H9 (cell line): Measurements from ENCODE around the gene DNAJC25. TPM values are rescaled to one million over a fixed set of nuclear protein-coding genes. Genes with fewer than 3 reads are reported as not detected.
"Not testable (repeated sequence)": the region's sequence is repeated elsewhere in the genome, so short reads cannot be mapped to it uniquely, and the experiment has no call there.

Source experiments
- DNase-seq: peaks from one replicate; pipeline ENCODE4 v3.0.0-alpha.2; 2017
- H2AFZ ChIP-seq: one replicate; pipeline ENCODE4 v1.6.1; 2013; ENCODE audit warnings: mild to moderate bottlenecking, low read length, control low read depth, moderate library complexity
- H2AK5ac ChIP-seq: 2 replicates; pipeline ENCODE4 v1.6.1; 2013; ENCODE audit warnings: low read length, control low read depth, mixed read lengths; ENCODE audit not compliant: insufficient read length
- H2BK120ac ChIP-seq: one replicate; pipeline ENCODE4 v1.6.1; 2013; ENCODE audit warnings: low read depth, mild to moderate bottlenecking, low read length, control low read depth, inconsistent platforms; ENCODE audit not compliant: poor library complexity, severe bottlenecking
- H2BK12ac ChIP-seq: 2 replicates; pipeline ENCODE4 v1.6.1; 2013; ENCODE audit warnings: low read length, control low read depth, mixed read lengths, low read depth; ENCODE audit not compliant: insufficient read length
- H2BK15ac ChIP-seq: 2 replicates; pipeline ENCODE4 v1.6.1; 2013; ENCODE audit warnings: low read depth, low read length, control low read depth
- H2BK20ac ChIP-seq: one replicate; pipeline ENCODE4 v1.6.1; 2013; ENCODE audit warnings: low read depth, mild to moderate bottlenecking, low read length, control low read depth, inconsistent platforms; ENCODE audit not compliant: poor library complexity, severe bottlenecking
- H2BK5ac ChIP-seq: 2 replicates; pipeline ENCODE4 v1.6.1; 2013; ENCODE audit warnings: low read length, control low read depth, mixed read lengths; ENCODE audit not compliant: insufficient read length
- H3K14ac ChIP-seq: 2 replicates; pipeline ENCODE4 v1.6.1; 2013; ENCODE audit warnings: low read length, control low read depth; ENCODE audit not compliant: insufficient read depth
- H3K18ac ChIP-seq: 2 replicates; pipeline ENCODE4 v1.6.1; 2013; ENCODE audit warnings: low read depth, mild to moderate bottlenecking, mixed read lengths, low read length, control low read depth; ENCODE audit not compliant: insufficient read length
- H3K23ac ChIP-seq: 2 replicates; pipeline ENCODE4 v1.6.1; 2013; ENCODE audit warnings: low read length, control low read depth, mixed read lengths, low read depth; ENCODE audit not compliant: insufficient read length
- H3K23me2 ChIP-seq: 2 replicates; pipeline ENCODE4 v1.6.1; 2013; ENCODE audit warnings: low read depth, mild to moderate bottlenecking, mixed read lengths, low read length, control low read depth; ENCODE audit not compliant: insufficient read length, poor library complexity, severe bottlenecking
- H3K27ac ChIP-seq: 2 replicates; pipeline ENCODE4 v1.5.1; 2013; ENCODE audit warnings: low read length, control low read depth, mixed read lengths, low read depth; ENCODE audit not compliant: insufficient read length
- H3K27me3 ChIP-seq: 2 replicates; pipeline ENCODE4 v1.6.1; 2013; ENCODE audit warnings: low read length, control low read depth, inconsistent platforms; ENCODE audit not compliant: insufficient read depth
- H3K4ac ChIP-seq: 2 replicates; pipeline ENCODE4 v1.6.1; 2013; ENCODE audit warnings: low read depth, mild to moderate bottlenecking, control low read depth, inconsistent platforms, low read length, moderate library complexity
- H3K4me1 ChIP-seq: 2 replicates; pipeline ENCODE4 v1.6.1; 2013; ENCODE audit warnings: low read length, control low read depth, inconsistent platforms; ENCODE audit not compliant: insufficient read depth
- H3K4me2 ChIP-seq: 2 replicates; pipeline ENCODE4 v1.6.1; 2013; ENCODE audit warnings: low read length, control low read depth, mixed read lengths; ENCODE audit not compliant: insufficient read length, insufficient read depth
- H3K56ac ChIP-seq: 2 replicates; pipeline ENCODE4 v1.6.1; 2013; ENCODE audit warnings: low read depth, mild to moderate bottlenecking, mixed read lengths, low read length, control low read depth; ENCODE audit not compliant: insufficient read length
- H3K79me1 ChIP-seq: 2 replicates; pipeline ENCODE4 v1.6.1; 2013; ENCODE audit warnings: low read depth, mild to moderate bottlenecking, moderate library complexity, low read length, control low read depth, inconsistent platforms; ENCODE audit not compliant: insufficient read depth, poor library complexity, severe bottlenecking
- H3K79me2 ChIP-seq: 2 replicates; pipeline ENCODE4 v1.6.1; 2013; ENCODE audit warnings: low read length, control low read depth, inconsistent platforms; ENCODE audit not compliant: insufficient read depth
- H3K9ac ChIP-seq: 2 replicates; pipeline ENCODE4 v1.6.1; 2013; ENCODE audit warnings: low read length, control low read depth, mixed read lengths; ENCODE audit not compliant: insufficient read length; ENCODE audit errors: extremely low read depth
- H3K9me3 ChIP-seq: one replicate; pipeline ENCODE4 v1.6.1; 2013; ENCODE audit warnings: low read depth, low read length, inconsistent platforms; ENCODE audit not compliant: control insufficient read depth
- H3T11ph ChIP-seq: one replicate; pipeline ENCODE4 v1.6.1; 2013; ENCODE audit warnings: mild to moderate bottlenecking, low read length, control low read depth, inconsistent platforms
- H4K20me1 ChIP-seq: one replicate; pipeline ENCODE4 v1.6.1; 2013; ENCODE audit not compliant: control insufficient read depth, insufficient read length, insufficient read depth
- H4K5ac ChIP-seq: 2 replicates; pipeline ENCODE4 v1.6.1; 2013; ENCODE audit warnings: low read depth, mild to moderate bottlenecking, mixed read lengths, low read length, control low read depth; ENCODE audit not compliant: insufficient read length
- H4K8ac ChIP-seq: replicated peaks from 2 replicates; pipeline ENCODE4 v1.6.1; 2013; ENCODE audit warnings: low read length, control low read depth, mixed read lengths, low read depth; ENCODE audit not compliant: insufficient read length
- H4K91ac ChIP-seq: 2 replicates; pipeline ENCODE4 v1.6.1; 2013; ENCODE audit warnings: low read depth, mild to moderate bottlenecking, moderate library complexity, mixed read lengths, low read length, control low read depth; ENCODE audit not compliant: insufficient read length
- H3K27ac Mint-ChIP-seq, 3 experiments: 2 replicates in 2 of 3; 3 replicates in 1 of 3; pipeline ENCODE4 v1.8.0; 2020 to 2021; ENCODE audit warnings: mixed read lengths in 3 of 3, mild to moderate bottlenecking in 1 of 3, moderate library complexity in 1 of 3
- H3K27me3 Mint-ChIP-seq: 2 replicates; pipeline ENCODE4 v1.8.0; 2021; ENCODE audit warnings: low read depth, mild to moderate bottlenecking, moderate library complexity, mixed read lengths
- H3K36me3 Mint-ChIP-seq, 3 experiments: 2 replicates in 2 of 3; 3 replicates in 1 of 3; pipeline ENCODE4 v1.8.0; 2020 to 2021; ENCODE audit warnings: low read depth in 3 of 3, mixed read lengths in 3 of 3; ENCODE audit not compliant: insufficient read depth in 1 of 3
- H3K4me1 Mint-ChIP-seq, 2 experiments: 2 replicates each; pipeline ENCODE4 v1.8.0; 2020; ENCODE audit warnings: mixed read lengths in 2 of 2
- H3K4me3 Mint-ChIP-seq, 2 experiments: 2 replicates in 1 of 2; 3 replicates in 1 of 2; pipeline ENCODE4 v1.8.0; 2020 to 2021; ENCODE audit warnings: mild to moderate bottlenecking in 2 of 2, mixed read lengths in 2 of 2, moderate library complexity in 1 of 2
- H3K9me3 Mint-ChIP-seq, 2 experiments: 2 replicates in 1 of 2; 3 replicates in 1 of 2; pipeline ENCODE4 v1.8.0; 2020; ENCODE audit warnings: mild to moderate bottlenecking in 2 of 2, mixed read lengths in 2 of 2, moderate library complexity in 1 of 2
- CTCF ChIP-seq: fragments of 200-600 bp; sonication (generic); conservative IDR thresholded peaks from 3 replicates; pipeline ENCODE4 v1.8.0; 2021; ENCODE audit warnings: antibody characterized with exemption, mild to moderate bottlenecking
- WGBS: extraction: QIAGEN DNeasy Blood & Tissue Kit; methylation state at CpG from one replicate; pipeline ENCODE4 v1.1.7; 2013; ENCODE audit warnings: missing lambda C conversion rate, low lambda C conversion rate, mixed read lengths; ENCODE audit not compliant: insufficient read length; ENCODE audit errors: extremely low coverage; 5-methylcytosine and 5-hydroxymethylcytosine counted together
- total RNA-seq: library from RNA; stranded (reverse); gene quantifications from 2 replicates; pipeline ENCODE4 v1.2.1, GENCODE V29; 2021

Gene DNAJC25
- total RNA-seq, 1 experiment from 2014 or later = 7.6 TPM

- Mint-ChIP-seq H3K9me3 (peaks cover 2 to 4% of the 10 kb centered on the region in 2 experiments; a peak in 3 of 5 replicates), H3K27ac (no peak overlapping the region), H3K36me3 (no peaks in the 10 kb centered on the region), H3K4me1 (no peaks in the 10 kb centered on the region), H3K4me3 (no peak overlapping the region), H3K27me3 (no peaks in the 10 kb centered on the region; the same call in 1 of the 2 replicates)
- no peak overlapping the region for H2BK5ac ChIP-seq
- no peak overlapping the region for H3K56ac ChIP-seq
- no peaks in the 10 kb centered on the region for H3K23me2 ChIP-seq
- no peak overlapping the region for H2BK120ac ChIP-seq
- H2BK12ac ChIP-seq = no peak overlapping the region
- no peak overlapping the region for H3K9ac ChIP-seq
- H3K18ac ChIP-seq = no peak overlapping the region
- no peaks in the 10 kb centered on the region for H4K20me1 ChIP-seq
- no peak overlapping the region for H4K8ac ChIP-seq
- no peak for TF ChIP-seq CTCF
- no peak overlapping the region for H3K23ac ChIP-seq
- H3K79me2 ChIP-seq = no peaks in the 10 kb centered on the region
- no peak overlapping the region for H3K27ac ChIP-seq
- DNase-seq = no peak
- no peak overlapping the region for H2AFZ ChIP-seq
- H3K9me3 ChIP-seq = no peaks in the 10 kb centered on the region
- no peak overlapping the region for H4K5ac ChIP-seq
- no peak overlapping the region for H3K14ac ChIP-seq
- no peak overlapping the region for H4K91ac ChIP-seq
- no peaks in the 10 kb centered on the region; the same call in 1 of the 2 replicates for H3K4me1 ChIP-seq
- H2AK5ac ChIP-seq = no peak overlapping the region
- WGBS = no CpG with 5 or more reads among the region's 3 CpGs
- no peaks in the 10 kb centered on the region for H3K79me1 ChIP-seq
- H3K4ac ChIP-seq = no peak overlapping the region
- H3K27me3 ChIP-seq = no peaks in the 10 kb centered on the region
- no peak overlapping the region for H3K4me2 ChIP-seq
- no peak overlapping the region for H2BK20ac ChIP-seq
- H2BK15ac ChIP-seq = no peak overlapping the region
- H3T11ph ChIP-seq = no peak overlapping the region
Measured at GRCh38 chr9:111615928-111616327, 15.2 kb upstream of the DNAJC25 start.

GRCh38 chr9:111617349-111617748 lies 13.8 kb upstream of the DNAJC25 start:
- not testable (repeated sequence) for H3K14ac ChIP-seq, H3K18ac ChIP-seq, H3K4ac ChIP-seq, H2BK120ac ChIP-seq, H3K9ac ChIP-seq, H4K8ac ChIP-seq, H3K4me1 Mint-ChIP-seq, H2AFZ ChIP-seq, H3K27ac ChIP-seq, H3K9me3 ChIP-seq, H3K27ac Mint-ChIP-seq, H3K23me2 ChIP-seq, H3K79me2 ChIP-seq, H2BK12ac ChIP-seq, H3K23ac ChIP-seq, H3K4me3 Mint-ChIP-seq, H3K56ac ChIP-seq, DNase-seq, H2BK20ac ChIP-seq, H2BK15ac ChIP-seq, H4K5ac ChIP-seq, H3K9me3 Mint-ChIP-seq, H2BK5ac ChIP-seq, H3K27me3 Mint-ChIP-seq, H3K27me3 ChIP-seq, H2AK5ac ChIP-seq, H3K79me1 ChIP-seq, H3K4me1 ChIP-seq, H3K36me3 Mint-ChIP-seq, H3T11ph ChIP-seq, H4K91ac ChIP-seq, H3K4me2 ChIP-seq, H4K20me1 ChIP-seq
- WGBS = no CpG with 5 or more reads among the region's 29 CpGs
